DOHH2 (cell line): Measurements from ENCODE around the gene KLHL30.

Experiments
- CTCF ChIP-seq: fragments of 200-600 bp; sonication (generic); IDR thresholded peaks from one replicate; pipeline ENCODE4 v1.5.1; 2014; ENCODE audit warnings: antibody characterized with exemption, mild to moderate bottlenecking, low read depth, low read length; ENCODE audit not compliant: poor library complexity, severe bottlenecking
- EZH2phosphoT487 ChIP-seq: fragments of 200-600 bp; sonication (generic); IDR thresholded peaks from 2 replicates; pipeline ENCODE4 v1.6.1; 2017; ENCODE audit warnings: borderline replicate concordance, mild to moderate bottlenecking, antibody characterized with exemption, low read length, moderate library complexity, mixed read lengths

- TF ChIP-seq CTCF (no peak), EZH2phosphoT487 (no peak)
Observed at GRCh38 chr2:238190445-238190844, 52.0 kb downstream of the KLHL30 start.
